ENCODE results near the gene MACF1.
A peak's percentile ranks its signal among the peaks of the same experiment; 100 is the strongest.

Gene MACF1

DNA sequence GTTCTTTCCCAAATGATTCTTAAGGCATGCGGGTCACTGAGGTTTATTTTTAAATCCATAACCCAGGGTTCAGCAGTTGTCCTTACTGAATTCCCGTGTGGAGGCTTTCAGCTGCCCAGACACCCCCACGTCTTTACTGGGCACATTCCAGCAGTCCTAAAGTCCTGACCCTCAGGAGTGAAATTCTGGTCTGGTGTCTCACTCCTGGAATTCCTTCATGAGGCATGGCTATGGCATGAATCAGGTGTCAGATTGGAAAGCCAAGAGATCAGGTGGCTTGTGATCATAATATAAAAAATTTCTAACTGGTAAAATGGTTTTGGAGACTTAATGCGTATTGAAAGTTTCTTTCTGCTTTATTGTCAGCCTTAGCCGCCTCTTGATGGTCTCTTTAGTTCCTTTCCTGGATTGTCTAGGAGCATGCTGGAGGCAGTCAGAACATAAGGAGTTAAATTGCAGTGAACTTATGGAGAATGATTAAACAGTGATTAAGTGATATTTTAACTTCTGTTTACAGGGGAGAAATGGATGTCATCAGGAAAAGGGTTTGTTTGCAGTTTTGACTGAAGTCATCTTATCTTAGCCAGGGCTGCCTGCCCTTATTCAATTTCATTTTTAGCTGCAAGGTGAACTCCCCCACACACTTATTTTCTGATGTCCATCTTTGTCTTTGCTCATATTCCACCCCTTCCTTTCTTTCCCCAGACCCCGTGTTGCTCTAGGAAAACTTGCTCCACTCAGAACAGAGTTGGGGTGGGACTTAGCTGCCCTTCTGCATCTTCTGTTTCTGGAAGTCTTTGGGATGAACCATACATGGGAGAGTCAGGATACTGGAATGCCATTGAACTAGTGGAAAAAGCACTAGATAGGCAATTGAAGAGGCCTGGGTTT, 25.7 kb upstream of the MACF1 start:
- peak overlapping the region; percentile 60 for H3K27ac ChIP-seq (ENCODE audit: insufficient read depth, low read depth, low read length, poor library complexity, severe bottlenecking)
- H3K36me3 ChIP-seq (ENCODE audit: control insufficient read depth, insufficient read depth, low read length), result no peaks in the 10 kb centered on the region
- H3K9me3 ChIP-seq (ENCODE audit: control insufficient read depth, low read length), result peaks cover 4% of the 10 kb centered on the region
- no peaks in the 10 kb centered on the region for H3K27me3 ChIP-seq (ENCODE audit: control insufficient read depth, insufficient read depth, low read length, poor library complexity, severe bottlenecking)
- peaks cover 36% of the 10 kb centered on the region for H3K4me1 ChIP-seq (ENCODE audit: control insufficient read depth, insufficient read depth, low read length)
- no peak overlapping the region for H3K4me3 ChIP-seq (ENCODE audit: insufficient read depth, low read depth, low read length)
- 78 to 79% methylated on average over 6 of the region's 6 CpGs for WGBS, 2 experiments

DNA sequence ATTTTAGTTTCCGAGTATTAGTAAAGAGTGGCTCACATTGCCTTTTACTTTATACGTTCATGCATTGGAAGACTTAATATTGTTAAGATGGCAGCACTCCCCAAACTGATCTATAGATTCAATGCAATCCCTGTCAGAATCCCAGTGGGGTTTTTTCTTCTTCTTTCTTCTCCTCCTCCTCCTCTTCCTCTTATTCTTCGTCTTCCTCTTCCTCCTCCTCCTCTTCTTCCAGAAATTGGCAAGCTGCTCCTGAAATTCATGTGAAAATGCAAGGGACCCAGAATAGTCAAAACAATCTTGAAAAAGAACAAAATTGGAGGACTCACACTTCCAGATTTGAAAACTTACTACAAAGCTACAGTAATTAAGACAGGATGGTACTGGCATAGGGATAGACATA, 23.2 kb upstream of the MACF1 start:
- peaks cover 4% of the 10 kb centered on the region for H3K9me3 ChIP-seq (ENCODE audit: control insufficient read depth, low read length)
- peaks cover 18% of the 10 kb centered on the region for H3K4me1 ChIP-seq (ENCODE audit: control insufficient read depth, insufficient read depth, low read length)
- no peaks in the 10 kb centered on the region for H3K27me3 ChIP-seq (ENCODE audit: control insufficient read depth, insufficient read depth, low read length, poor library complexity, severe bottlenecking)
- no peak overlapping the region for H3K4me3 ChIP-seq (ENCODE audit: insufficient read depth, low read depth, low read length)
- no peak overlapping the region for H3K27ac ChIP-seq (ENCODE audit: insufficient read depth, low read depth, low read length, poor library complexity, severe bottlenecking)
- 83 to 89% methylated on average over 3 of the region's 3 CpGs for WGBS, 2 experiments
- no peaks in the 10 kb centered on the region for H3K36me3 ChIP-seq (ENCODE audit: control insufficient read depth, insufficient read depth, low read length)

DNA sequence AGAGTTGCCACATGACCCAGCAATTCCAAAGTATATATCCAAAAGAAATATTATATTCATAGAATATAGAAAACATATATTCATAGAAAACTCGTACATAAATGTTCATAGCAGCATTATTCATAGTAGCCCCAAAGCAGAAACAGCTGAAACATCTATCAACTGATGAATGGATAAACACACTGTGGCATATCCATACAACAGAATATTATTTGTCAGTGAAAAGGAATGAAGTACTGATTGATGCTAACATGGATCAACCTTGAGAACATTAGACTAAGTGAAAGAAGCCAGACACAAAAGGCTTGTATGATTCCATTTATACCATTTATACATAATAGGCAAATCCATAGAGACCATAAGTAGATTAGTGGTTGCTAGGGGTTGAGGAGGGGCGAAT, 21.7 kb upstream of the MACF1 start:
- H3K36me3 ChIP-seq (ENCODE audit: control insufficient read depth, insufficient read depth, low read length), result no peaks in the 10 kb centered on the region
- peaks cover 11% of the 10 kb centered on the region for H3K4me1 ChIP-seq (ENCODE audit: control insufficient read depth, insufficient read depth, low read length)
- H3K9me3 ChIP-seq (ENCODE audit: control insufficient read depth, low read length), result peaks cover 4% of the 10 kb centered on the region
- no peak overlapping the region for H3K27ac ChIP-seq (ENCODE audit: insufficient read depth, low read depth, low read length, poor library complexity, severe bottlenecking)
- H3K27me3 ChIP-seq (ENCODE audit: control insufficient read depth, insufficient read depth, low read length, poor library complexity, severe bottlenecking), result no peaks in the 10 kb centered on the region
- 92 to 95% methylated on average over 1 to 2 of the region's 2 CpGs for WGBS, 2 experiments
- H3K4me3 ChIP-seq (ENCODE audit: insufficient read depth, low read depth, low read length), result no peak overlapping the region

DNA sequence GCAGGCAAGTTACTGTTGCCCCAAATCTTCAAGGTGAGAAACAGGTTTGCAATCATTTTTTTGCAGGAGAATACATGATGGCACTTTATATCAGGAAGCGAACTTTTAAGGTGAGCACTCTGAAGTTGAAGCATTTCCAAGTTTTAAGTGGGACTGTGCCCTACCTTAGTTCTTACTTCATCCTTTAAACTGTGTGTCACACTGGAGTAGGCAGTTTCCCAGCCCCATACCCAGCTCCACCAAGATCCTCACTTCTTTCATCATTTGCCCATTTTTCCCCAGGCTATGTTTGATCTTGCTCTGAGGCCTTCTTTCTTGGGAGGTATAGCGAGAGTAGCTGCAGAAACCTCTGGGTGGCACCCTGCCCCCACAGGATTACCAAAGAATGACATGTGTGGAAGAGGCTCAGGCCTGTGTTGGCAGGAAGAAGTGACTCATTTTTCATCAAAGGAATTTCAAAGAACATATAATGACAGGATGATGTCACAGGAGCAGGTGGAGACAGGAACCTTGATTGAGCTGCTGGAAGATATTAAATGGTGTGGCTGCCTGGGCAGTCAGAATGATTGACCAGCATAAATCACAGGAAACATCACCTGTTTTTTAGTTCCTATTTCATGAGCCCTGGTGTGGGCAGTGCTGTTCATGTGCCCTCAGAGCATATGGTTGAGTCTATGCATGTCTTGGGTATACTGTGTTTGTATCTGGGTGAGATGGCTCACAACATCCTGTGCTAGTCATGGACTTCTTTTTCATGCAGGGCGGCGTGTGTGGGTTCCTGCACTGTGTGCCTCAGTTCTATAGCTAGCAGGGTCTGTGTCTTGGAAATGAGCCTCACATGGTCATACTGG, 20.8 kb upstream of the MACF1 start:
- Histone ChIP-seq H3K27me3 (ENCODE audit: control insufficient read depth, insufficient read depth, low read length, poor library complexity, severe bottlenecking) (no peaks in the 10 kb centered on the region), H3K9me3 (ENCODE audit: control insufficient read depth, low read length) (peaks cover 4% of the 10 kb centered on the region), H3K27ac (ENCODE audit: insufficient read depth, low read depth, low read length, poor library complexity, severe bottlenecking) (no peak overlapping the region), H3K4me3 (ENCODE audit: insufficient read depth, low read depth, low read length) (no peak overlapping the region), H3K36me3 (ENCODE audit: control insufficient read depth, insufficient read depth, low read length) (no peaks in the 10 kb centered on the region), H3K4me1 (ENCODE audit: control insufficient read depth, insufficient read depth, low read length) (peaks cover 2% of the 10 kb centered on the region)
- 85 to 92% methylated on average over 4 of the region's 4 CpGs for WGBS, 2 experiments

GRCh38 chr1:39184354-39184818, 20.1 kb upstream of the MACF1 start:
- H3K27ac ChIP-seq (ENCODE audit: insufficient read depth, low read depth, low read length, poor library complexity, severe bottlenecking), result no peak overlapping the region
- 96 to 97% methylated on average over 3 of the region's 3 CpGs for WGBS, 2 experiments

DNA sequence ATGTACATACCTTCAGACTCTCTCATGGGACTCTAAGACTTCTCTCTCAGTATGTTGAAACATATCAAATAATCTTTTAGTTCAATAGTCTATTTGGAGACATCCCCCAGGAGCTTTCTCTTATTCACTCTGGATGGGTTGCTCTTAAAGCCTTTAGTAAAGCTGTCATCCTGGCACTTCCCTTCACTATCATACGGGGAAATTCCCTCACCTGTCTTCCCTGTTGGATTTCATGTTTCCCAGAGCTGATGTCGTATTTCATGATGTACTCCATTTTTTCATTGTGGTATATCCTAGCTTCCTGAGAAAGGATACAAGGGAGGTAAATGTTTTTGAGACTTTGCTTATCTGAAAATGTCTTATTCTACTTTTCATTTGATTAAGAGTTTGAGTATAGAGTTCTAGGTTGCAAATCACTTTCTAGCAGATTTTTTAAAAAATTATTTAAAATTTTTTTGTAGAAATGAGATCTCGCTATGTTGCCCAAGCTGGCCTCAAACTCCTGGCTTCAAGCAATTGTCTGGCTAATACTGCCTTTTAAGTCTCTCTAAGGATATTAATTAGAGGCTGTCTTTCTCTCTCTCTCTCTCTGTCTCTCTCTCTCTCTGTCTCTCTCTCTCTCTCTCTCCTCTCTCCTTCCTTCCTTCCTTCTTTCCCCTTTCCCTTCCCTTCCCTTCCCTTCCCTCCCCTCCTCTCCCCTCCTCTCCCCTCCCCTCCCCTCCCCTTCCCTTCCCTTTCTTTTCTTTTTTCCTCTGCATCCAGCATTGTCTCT, 17.0 kb upstream of the MACF1 start:
- Histone ChIP-seq H3K27ac (ENCODE audit: insufficient read depth, low read depth, low read length, poor library complexity, severe bottlenecking) (no peak overlapping the region), H3K4me3 (ENCODE audit: insufficient read depth, low read depth, low read length) (no peak overlapping the region), H3K4me1 (ENCODE audit: control insufficient read depth, insufficient read depth, low read length) (peaks cover 8% of the 10 kb centered on the region), H3K27me3 (ENCODE audit: control insufficient read depth, insufficient read depth, low read length, poor library complexity, severe bottlenecking) (no peaks in the 10 kb centered on the region), H3K9me3 (ENCODE audit: control insufficient read depth, low read length) (no peaks in the 10 kb centered on the region), H3K36me3 (ENCODE audit: control insufficient read depth, insufficient read depth, low read length) (no peaks in the 10 kb centered on the region)
- 83 to 93% methylated on average over 3 of the region's 3 CpGs for WGBS, 2 experiments

More at GRCh38 chr1:39184354-39184818, 20.1 kb upstream of the MACF1 start:
- no peaks in the 10 kb centered on the region for H3K27me3 ChIP-seq (ENCODE audit: control insufficient read depth, insufficient read depth, low read length, poor library complexity, severe bottlenecking)
- H3K4me1 ChIP-seq (ENCODE audit: control insufficient read depth, insufficient read depth, low read length), result no peaks in the 10 kb centered on the region
- no peaks in the 10 kb centered on the region for H3K36me3 ChIP-seq (ENCODE audit: control insufficient read depth, insufficient read depth, low read length)
- H3K9me3 ChIP-seq (ENCODE audit: control insufficient read depth, low read length), result peaks cover 4% of the 10 kb centered on the region
- H3K4me3 ChIP-seq (ENCODE audit: insufficient read depth, low read depth, low read length), result no peak overlapping the region

DNA sequence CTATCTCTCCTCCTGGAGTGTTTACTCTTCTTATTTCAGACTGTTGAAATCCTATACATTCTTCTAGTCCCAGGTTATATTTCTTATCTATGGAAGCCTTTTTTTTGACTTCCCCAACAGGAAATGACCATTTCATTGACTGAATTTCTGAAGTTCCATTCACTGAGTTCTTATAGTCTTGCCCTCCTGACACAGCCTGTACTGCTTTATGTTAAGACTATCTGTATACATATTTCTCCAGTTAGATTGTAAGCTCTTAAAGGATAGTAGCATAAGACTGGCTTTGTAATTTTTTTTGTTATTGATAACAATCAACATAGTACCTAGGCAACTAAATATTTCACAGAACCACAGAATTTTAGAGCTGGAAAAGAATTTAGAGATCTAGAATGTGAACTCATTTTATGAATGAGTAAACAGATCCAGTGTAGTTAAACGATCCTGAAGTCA, 14.9 kb upstream of the MACF1 start:
- H3K4me1 ChIP-seq (ENCODE audit: control insufficient read depth, insufficient read depth, low read length), result peaks cover 8% of the 10 kb centered on the region
- H3K27ac ChIP-seq (ENCODE audit: insufficient read depth, low read depth, low read length, poor library complexity, severe bottlenecking), result no peak overlapping the region

GRCh38 chr1:39190096-39190495, 14.4 kb upstream of the MACF1 start:
- Histone ChIP-seq H3K36me3 (ENCODE audit: control insufficient read depth, insufficient read depth, low read length) (no peaks in the 10 kb centered on the region), H3K27ac (ENCODE audit: insufficient read depth, low read depth, low read length, poor library complexity, severe bottlenecking) (no peak overlapping the region), H3K4me3 (ENCODE audit: insufficient read depth, low read depth, low read length) (no peak overlapping the region), H3K9me3 (ENCODE audit: control insufficient read depth, low read length) (no peaks in the 10 kb centered on the region), H3K4me1 (ENCODE audit: control insufficient read depth, insufficient read depth, low read length) (peaks cover 8% of the 10 kb centered on the region), H3K27me3 (ENCODE audit: control insufficient read depth, insufficient read depth, low read length, poor library complexity, severe bottlenecking) (no peaks in the 10 kb centered on the region)
- 68 to 89% methylated on average over 2 to 3 of the region's 3 CpGs for WGBS, 2 experiments

More for the DNA sequence above, 14.9 kb upstream of the MACF1 start:
- H3K9me3 ChIP-seq (ENCODE audit: control insufficient read depth, low read length), result no peaks in the 10 kb centered on the region
- WGBS, 2 experiments, result 94 to 95% methylated on average over 1 of the region's 1 CpG
- no peak overlapping the region for H3K4me3 ChIP-seq (ENCODE audit: insufficient read depth, low read depth, low read length)
- no peaks in the 10 kb centered on the region for H3K36me3 ChIP-seq (ENCODE audit: control insufficient read depth, insufficient read depth, low read length)
- no peaks in the 10 kb centered on the region for H3K27me3 ChIP-seq (ENCODE audit: control insufficient read depth, insufficient read depth, low read length, poor library complexity, severe bottlenecking)

DNA sequence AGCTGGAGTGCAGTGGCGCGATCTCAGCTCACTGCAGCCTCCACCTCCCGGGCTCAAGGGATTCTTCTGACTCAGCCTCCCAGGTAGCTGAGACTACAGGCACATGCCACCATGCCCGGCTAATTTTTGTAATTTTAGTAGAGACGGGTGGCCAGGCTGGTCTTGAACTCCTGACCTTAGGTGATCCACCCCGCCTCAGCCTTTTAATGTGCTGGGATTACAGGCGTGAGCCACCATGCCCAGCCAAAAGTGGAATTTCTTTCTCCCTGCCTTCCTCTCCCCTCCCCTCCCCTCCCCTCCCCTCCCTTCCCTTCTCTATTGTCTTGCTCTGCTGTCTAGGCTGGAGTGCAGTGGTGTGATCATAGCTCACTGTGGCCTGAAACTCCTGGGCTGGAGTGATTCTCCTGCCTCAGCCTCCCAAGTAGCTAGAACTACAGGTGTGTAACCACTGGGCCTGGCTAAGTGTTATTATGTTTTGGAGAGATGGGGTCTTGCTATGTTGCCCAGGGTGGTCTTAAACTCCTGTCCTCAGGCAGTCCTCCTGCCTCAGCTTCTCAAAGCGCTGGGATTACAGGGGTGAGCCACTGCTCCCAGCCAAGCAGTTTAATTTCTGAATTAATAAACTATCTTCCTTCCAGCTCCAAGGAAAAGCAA, 10.0 kb upstream of the MACF1 start:
- peaks cover 8% of the 10 kb centered on the region for H3K4me1 ChIP-seq (ENCODE audit: control insufficient read depth, insufficient read depth, low read length)
- no peak overlapping the region for H3K27ac ChIP-seq (ENCODE audit: insufficient read depth, low read depth, low read length, poor library complexity, severe bottlenecking)
- 78 to 83% methylated on average over 8 of the region's 8 CpGs for WGBS, 2 experiments

More for the DNA sequence above, 10.0 kb upstream of the MACF1 start:
- Histone ChIP-seq H3K27me3 (ENCODE audit: control insufficient read depth, insufficient read depth, low read length, poor library complexity, severe bottlenecking) (no peaks in the 10 kb centered on the region), H3K9me3 (ENCODE audit: control insufficient read depth, low read length) (no peaks in the 10 kb centered on the region), H3K4me3 (ENCODE audit: insufficient read depth, low read depth, low read length) (no peak overlapping the region), H3K36me3 (ENCODE audit: control insufficient read depth, insufficient read depth, low read length) (no peaks in the 10 kb centered on the region)
